ENCODE data around the gene PRRG2. TPM values are rescaled to one million over a fixed set of nuclear protein-coding genes. Genes with fewer than 3 reads are reported as not detected.
"Not testable (repeated sequence)": the region's sequence is repeated elsewhere in the genome, so short reads cannot be mapped to it uniquely, and the experiment has no call there.

Gene PRRG2
- total RNA-seq, 1 donor from 2014 or later, result 0.70 TPM

DNA sequence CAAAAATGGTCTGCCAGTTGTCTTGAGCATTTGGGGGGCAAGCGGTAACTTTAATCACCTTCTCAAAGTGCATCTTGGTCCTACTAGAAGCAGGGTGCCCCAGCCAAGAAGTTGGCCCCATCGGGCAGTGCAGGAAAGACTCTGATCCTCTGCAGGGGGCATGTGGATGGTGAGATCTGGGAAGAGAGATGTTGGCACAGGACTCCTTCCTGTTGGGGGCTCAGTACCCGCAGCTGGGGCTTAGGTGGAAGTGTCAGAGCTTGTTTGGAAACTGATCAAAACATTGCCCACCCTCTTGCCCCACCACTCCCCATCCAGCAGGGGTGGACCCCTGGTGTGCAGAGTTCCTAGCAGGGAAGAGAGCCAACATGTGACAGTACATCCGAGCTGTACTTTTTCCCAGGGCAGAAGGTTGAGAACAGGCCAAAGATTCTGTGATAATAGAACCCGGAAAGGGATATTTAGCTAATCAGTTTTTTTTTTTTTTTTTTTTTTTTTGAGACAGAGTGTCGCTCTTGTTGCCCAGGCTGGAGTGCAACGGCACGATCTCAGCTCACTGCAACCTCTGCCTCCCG is 50.0 kb downstream of the PRRG2 start:
- no peak for DNase-seq
- ATAC-seq (ENCODE audit: poor library complexity), result no peak
- intact Hi-C loops (cut with DNase I), result no loop called here

DNA sequence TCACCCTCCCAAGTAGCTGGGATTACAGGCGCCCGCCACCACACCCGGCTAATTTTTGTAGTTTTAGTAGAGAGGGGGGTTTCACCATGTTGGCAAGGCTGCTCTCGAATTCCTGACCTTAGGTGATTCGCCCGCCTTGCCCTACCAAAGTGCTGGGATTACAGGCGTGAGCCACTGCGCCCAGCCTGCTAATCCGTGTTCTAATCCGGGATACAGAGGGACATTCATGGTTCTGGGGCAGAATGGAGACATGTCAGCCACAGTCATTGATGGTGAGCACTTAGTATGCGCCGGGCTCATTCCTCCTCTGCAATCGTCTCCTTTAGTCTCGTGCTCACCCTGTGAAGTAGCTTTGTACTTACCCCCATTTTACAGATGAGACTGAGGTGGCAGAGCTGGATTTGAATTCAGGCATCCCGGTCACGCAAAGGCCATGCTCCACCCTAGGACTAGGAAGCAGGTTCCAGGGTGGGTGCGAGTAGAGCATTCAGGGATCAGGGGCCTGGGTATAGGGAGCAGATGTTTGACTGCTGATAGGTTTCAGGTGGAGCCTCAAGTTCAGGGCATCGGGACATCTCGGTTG is 50.6 kb downstream of the PRRG2 start:
- intact Hi-C loops (cut with DNase I), result no loop called here
- DNase-seq (no peak), ATAC-seq (ENCODE audit: poor library complexity) (no peak)

DNA sequence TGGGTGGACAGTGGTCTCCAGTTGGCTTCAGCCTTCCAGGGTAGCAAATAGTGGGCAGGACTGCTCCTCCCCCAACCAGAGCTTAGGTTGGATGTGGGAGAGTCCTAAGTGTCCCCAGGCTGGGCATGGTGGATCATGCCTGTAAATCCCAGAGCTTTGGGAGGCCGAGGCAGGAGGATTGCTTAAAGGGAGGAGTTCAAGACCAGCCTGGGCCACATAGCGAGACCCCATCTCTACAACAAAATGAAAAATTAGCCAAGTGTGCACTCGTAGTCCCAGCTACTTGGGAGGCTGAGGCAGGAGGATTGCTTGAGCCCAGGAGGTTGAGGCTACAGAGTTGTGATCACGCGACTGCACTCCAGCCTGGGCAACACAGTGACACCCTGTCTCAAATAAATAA is 51.5 kb downstream of the PRRG2 start:
- intact Hi-C loops (cut with DNase I), result no loop called here
- DNase-seq, result no peak
- no peak for ATAC-seq (ENCODE audit: poor library complexity)

DNA sequence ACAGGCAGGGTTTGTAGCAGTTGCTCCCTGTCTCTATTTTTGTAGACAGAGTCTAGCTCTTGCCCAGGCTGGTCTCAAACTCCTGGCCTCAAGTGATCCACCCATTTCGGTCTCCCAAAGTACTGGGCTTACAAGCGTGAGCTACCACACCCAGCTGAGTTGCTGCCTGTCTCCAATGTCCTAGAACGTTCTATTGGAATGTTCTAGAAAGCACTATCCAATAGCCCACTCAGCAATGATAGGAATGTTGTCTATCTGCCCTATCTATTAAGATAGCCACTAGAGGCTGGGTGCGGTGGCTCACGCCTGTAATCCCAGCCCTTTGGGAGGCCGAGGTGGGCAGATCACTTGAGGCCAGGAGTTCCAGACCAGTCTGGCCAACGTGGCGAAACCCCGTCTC is 52.2 kb downstream of the PRRG2 start:
- intact Hi-C loops (cut with DNase I); DNase-seq; ATAC-seq (ENCODE audit: poor library complexity): not testable (repeated sequence)

DNA sequence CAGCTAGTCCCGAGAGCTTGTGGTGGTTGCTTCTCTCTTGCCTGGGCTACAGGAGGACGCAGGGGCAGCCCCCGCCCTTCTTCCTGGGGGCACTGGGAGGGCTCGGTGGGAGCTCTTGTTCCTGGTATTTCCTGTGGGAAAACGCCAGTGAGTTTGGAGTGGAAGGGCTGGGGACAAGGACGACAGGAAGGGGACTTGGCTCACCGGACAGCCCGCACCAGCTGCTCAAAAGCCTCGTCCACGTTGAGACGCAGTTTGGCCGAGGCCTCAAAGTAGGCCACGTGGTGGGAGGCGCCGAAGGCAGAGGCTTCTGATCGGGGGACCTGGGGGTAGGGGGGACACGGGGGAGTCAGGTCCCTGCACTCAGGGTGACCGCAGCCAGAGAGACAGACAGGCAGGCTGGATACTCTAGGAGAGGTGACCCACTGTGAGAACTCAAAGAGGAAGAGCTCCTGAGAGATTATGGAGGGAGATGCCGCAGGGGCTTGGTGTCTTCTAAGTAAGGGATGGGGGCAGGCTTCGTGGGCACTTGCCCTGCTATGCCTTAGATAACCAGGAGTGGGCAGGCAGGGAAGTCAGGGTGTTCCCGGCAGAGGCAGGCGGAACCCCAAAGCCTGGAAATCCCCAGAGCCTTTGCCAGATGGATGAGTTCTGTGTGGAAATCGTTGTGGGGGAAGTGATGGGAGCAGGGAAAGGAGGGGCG is 54.6 kb downstream of the PRRG2 start:
- ATAC-seq (ENCODE audit: poor library complexity), result no peak
- intact Hi-C loops (cut with DNase I), result no loop called here
- no peak for DNase-seq

DNA sequence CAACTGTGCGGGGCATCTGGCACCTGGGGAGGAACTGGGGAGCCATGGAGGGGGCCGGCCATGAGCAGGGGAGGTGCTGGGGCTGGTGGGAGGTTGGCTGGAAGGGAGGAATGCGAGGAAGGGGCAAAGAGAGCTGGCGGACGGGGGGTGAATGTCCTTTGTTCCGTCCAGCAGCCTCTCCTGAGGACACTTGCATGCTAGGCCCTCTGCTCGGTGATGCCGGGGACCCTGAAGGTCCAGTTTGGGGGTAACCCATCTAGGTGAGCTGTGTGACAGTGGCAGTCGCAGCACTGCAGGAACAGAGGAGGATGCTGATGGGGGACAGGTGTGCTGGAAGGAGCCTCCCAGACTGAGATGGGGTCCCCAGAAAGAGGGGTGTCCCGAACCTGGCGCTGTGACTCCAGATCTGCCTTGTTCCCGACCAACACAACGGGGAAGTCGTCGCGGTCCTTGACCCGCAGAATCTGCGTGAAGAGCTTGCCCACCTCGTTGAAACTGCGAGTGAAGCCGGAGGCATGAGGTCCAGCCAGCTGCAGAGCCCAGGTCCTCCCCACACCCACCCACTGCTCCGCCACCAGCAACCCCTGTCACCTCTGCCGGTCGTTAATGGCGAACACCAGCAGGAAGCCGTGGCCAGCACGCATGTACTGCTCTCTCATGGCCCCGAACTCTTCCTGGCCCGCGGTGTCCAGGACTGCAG is 55.3 kb downstream of the PRRG2 start:
- intact Hi-C loops (cut with DNase I), result no loop called here
- ATAC-seq (ENCODE audit: poor library complexity), result no peak
- no peak for DNase-seq

DNA sequence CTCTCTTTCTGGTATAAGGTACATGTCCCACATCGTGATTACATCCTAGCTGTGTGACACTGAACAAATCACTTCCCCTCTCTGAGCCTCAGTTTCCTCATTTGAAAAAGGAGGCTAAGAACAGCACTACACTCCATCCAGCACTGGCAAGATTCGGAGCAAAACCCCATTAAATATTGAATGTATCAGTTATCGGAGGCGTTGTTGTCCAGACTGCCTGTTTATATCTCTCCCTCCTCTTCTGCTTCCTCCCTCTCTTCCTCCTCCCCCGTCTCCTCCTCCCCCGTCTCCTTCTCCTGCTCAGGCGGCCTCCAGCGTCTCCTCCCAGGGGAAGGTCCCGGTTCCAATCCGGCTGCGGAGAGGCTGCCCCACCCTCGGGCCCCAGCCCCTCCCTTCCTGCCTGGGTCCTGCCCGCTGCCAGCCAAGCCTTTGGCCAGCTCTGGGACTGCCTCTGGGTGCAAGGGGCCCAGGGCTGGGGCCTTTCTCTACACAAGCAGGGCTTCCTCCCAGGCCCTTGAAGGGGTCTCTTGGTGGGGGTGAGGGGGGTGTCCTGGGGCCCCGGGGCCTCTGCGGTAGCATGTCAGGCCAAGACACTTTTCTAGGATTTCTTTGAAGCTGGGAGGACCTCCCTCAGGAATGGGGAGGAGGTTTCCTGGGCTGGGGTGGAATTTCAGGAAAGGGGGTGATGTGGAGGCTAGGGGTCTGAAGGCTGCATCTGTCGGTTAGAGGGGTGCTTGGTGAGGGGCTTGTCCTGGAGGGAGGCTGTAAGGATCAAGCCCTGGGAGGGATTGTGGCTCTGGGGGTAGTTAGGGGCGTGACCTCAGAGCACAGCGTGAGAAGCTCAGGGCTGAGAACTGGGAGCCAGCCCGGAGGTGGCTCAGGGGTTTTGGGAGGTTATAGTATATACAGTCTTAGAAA is 57.0 kb downstream of the PRRG2 start:
- intact Hi-C loops (cut with DNase I), result loop anchor here (2.0 kb wide), 1 partner anchor 45 kb away; no protein-coding TSS in a partner anchor
- DNase-seq, result peak; percentile 94

DNA sequence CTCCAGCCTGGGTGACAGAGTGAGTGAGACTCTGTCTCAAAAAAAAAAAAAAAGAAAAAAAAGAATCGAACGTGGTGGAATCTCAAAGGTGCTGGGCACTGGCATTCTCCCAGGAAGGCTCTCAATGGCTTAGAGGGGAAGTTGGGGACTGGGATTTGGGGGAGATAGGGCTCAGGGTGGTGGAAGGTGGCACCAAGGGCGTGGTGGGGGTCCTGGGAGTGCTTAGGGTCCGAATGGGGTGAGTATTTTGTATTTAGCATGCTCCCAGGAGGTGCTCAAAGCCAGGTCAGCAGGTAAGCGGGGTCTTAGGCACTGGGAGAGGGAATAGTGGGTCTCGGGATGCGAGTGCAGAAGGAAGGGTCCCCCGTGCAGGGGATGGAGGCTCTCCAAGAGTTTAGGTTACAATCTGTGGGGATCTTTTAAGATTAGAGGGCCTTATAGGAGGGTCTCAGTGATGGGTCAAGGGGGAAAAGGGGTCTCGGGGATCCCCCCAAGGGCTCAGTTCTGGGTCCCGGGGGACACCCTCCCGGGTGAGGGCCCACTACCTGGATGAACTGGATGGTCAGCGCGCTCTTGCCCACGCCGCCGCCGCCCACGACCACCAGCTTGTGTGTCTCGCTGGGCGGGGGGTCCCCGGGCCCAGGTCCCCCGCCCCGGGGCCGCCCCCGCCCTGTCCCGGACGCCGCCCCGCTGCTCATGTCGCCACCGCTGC is 58.4 kb downstream of the PRRG2 start:
- DNase-seq (no peak), ATAC-seq (ENCODE audit: poor library complexity) (no peak)
- intact Hi-C loops (cut with DNase I), result loop anchor here (2.0 kb wide), 1 partner anchor 47 kb away; no protein-coding TSS in a partner anchor

More for the DNA sequence above, 57.0 kb downstream of the PRRG2 start:
- ATAC-seq (ENCODE audit: poor library complexity), result peak; percentile 7

DNA sequence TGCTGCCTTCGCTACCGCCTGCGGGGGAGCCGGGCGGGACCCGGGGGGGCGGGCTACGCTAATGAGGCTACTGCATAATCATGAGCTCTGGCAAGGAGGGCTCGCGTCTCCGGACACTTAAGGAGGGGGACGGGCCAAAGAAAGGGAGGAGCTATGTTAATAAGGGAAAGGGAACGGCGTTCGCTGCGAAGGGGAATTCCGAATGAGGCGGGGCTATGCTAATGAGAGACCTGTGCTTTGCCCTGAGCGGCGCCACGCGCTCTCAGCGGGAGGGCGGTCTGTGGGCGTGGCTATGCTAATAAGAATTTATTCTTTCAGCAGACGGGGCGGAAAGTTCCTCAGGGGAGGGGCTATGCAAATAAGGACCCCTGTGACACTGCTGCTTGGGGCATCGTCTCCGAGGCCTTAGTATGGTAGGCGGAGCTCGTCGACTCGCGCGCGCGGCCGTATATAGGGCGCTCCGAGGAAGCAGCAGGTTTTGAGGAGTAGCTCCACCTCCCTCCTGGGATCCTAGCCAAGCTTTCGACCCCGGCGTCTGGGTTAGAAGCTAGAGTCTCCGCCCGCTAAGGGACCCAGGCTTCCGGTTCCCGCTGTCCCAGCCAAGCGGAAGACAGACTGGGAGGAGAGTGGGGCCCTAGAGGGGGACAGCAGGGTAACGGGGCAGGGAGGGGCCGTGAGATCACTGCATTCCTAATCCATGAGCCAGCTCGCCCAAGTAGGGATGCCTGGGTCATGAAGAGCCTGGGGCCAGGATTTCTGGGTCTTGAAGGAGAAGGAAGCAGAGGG is 59.2 kb downstream of the PRRG2 start, which contains the start of gene RRAS:
RRAS (minus strand) TSS at position 31 of the 786 bp plus-strand sequence. CDS start 45 bp downstream, outside the sequence.
- peak; percentile 73 for ATAC-seq (ENCODE audit: poor library complexity)
- intact Hi-C loops (cut with DNase I), result no loop called here
- DNase-seq, result peak; percentile 99

Other genes starting within 250 kb of the PRRG2 start
- gene CD37, start 245.9 kb upstream of the PRRG2 start, total RNA-seq, result 4.0 TPM
- 57.9 TPM for gene TEAD2, start 218.9 kb upstream of the PRRG2 start, total RNA-seq
- not detected for gene DKKL1, start 217.4 kb upstream of the PRRG2 start, total RNA-seq
- not detected for gene KASH5, start 193.1 kb upstream of the PRRG2 start, total RNA-seq
- gene PTH2, start 157.9 kb upstream of the PRRG2 start, total RNA-seq, result not detected
- gene GFY, start 155.9 kb upstream of the PRRG2 start, total RNA-seq, result not detected
- gene SLC17A7, start 139.8 kb upstream of the PRRG2 start, total RNA-seq, result 1.8 TPM
- gene PIH1D1, start 129.5 kb upstream of the PRRG2 start, total RNA-seq, result 28.1 TPM
- gene ALDH16A1, start 128.1 kb upstream of the PRRG2 start, total RNA-seq, result 10.8 TPM
- gene FLT3LG, start 107.1 kb upstream of the PRRG2 start, total RNA-seq, result 3.6 TPM
- 1,304 TPM for gene RPL13A, start 93.7 kb upstream of the PRRG2 start, total RNA-seq
- gene RPS11, start 84.9 kb upstream of the PRRG2 start, total RNA-seq, result 935 TPM
- 98.8 TPM for gene FCGRT, start 68.7 kb upstream of the PRRG2 start, total RNA-seq
- 7.3 TPM for gene RCN3, start 53.3 kb upstream of the PRRG2 start, total RNA-seq
- 45.5 TPM for gene NOSIP, start 760 bp upstream of the PRRG2 start, total RNA-seq
- 12.6 TPM for gene PRR12, start 9.9 kb downstream of the PRRG2 start, total RNA-seq
- 105 TPM for gene RRAS, start 58.8 kb downstream of the PRRG2 start, total RNA-seq
- 42.0 TPM for gene SCAF1, start 60.9 kb downstream of the PRRG2 start, total RNA-seq
- gene IRF3, start 84.5 kb downstream of the PRRG2 start, total RNA-seq, result 29.9 TPM
- 10.8 TPM for gene BCL2L12, start 84.6 kb downstream of the PRRG2 start, total RNA-seq
- gene PRMT1, start 96.0 kb downstream of the PRRG2 start, total RNA-seq, result 110 TPM
- 0.67 TPM for gene ADM5, start 108.3 kb downstream of the PRRG2 start, total RNA-seq
- 2.2 TPM for gene CPT1C, start 109.8 kb downstream of the PRRG2 start, total RNA-seq
- gene TSKS, start 182.0 kb downstream of the PRRG2 start, total RNA-seq, result 0.86 TPM
- 62.7 TPM for gene AP2A1, start 185.7 kb downstream of the PRRG2 start, total RNA-seq
- gene FUZ, start 232.0 kb downstream of the PRRG2 start, total RNA-seq, result 19.8 TPM
- 83.4 TPM for gene MED25, start 237.0 kb downstream of the PRRG2 start, total RNA-seq